ENCODE data around the gene MTARC1.

MTARC1 gene

DNA sequence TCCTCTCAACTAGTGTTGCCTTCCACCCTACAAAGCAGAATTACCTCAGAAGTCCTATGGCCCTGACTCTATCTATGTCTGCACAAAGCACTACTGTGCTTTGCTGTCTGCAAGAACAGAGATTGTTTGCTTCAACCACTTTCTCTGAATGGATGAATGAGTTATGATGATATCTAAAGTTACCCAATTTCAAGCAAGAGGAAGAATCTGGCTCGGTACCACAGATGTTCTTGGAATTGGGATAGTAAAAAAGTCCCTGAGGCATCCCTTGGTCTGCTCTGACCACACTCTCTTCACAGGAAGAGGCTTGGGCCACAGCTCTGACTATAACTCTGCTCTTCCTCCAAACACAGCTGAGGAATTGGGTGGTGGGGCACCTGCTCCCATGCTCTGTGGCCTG, 31.2 kb downstream of the MTARC1 start:
- H3K36me3 ChIP-seq = peaks cover 18% of the 10 kb centered on the region
- TF ChIP-seq, protein P1, sequence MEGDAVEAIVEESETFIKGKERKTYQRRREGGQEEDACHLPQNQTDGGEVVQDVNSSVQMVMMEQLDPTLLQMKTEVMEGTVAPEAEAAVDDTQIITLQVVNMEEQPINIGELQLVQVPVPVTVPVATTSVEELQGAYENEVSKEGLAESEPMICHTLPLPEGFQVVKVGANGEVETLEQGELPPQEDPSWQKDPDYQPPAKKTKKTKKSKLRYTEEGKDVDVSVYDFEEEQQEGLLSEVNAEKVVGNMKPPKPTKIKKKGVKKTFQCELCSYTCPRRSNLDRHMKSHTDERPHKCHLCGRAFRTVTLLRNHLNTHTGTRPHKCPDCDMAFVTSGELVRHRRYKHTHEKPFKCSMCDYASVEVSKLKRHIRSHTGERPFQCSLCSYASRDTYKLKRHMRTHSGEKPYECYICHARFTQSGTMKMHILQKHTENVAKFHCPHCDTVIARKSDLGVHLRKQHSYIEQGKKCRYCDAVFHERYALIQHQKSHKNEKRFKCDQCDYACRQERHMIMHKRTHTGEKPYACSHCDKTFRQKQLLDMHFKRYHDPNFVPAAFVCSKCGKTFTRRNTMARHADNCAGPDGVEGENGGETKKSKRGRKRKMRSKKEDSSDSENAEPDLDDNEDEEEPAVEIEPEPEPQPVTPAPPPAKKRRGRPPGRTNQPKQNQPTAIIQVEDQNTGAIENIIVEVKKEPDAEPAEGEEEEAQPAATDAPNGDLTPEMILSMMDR (IDR thresholded peaks at IDR 0.05; ENCODE audit: low read depth, low read length) = no peak
- H3K4me3 ChIP-seq (ENCODE audit: low read depth, low read length) = no peak overlapping the region
- DNase-seq = no peak
- no peak overlapping the region for H3K27ac ChIP-seq
- no peaks in the 10 kb centered on the region for H3K27me3 ChIP-seq (ENCODE audit: insufficient read depth, low read depth, severe bottlenecking)
- peaks cover 3% of the 10 kb centered on the region for H3K9me3 ChIP-seq (ENCODE audit: severe bottlenecking)

DNA sequence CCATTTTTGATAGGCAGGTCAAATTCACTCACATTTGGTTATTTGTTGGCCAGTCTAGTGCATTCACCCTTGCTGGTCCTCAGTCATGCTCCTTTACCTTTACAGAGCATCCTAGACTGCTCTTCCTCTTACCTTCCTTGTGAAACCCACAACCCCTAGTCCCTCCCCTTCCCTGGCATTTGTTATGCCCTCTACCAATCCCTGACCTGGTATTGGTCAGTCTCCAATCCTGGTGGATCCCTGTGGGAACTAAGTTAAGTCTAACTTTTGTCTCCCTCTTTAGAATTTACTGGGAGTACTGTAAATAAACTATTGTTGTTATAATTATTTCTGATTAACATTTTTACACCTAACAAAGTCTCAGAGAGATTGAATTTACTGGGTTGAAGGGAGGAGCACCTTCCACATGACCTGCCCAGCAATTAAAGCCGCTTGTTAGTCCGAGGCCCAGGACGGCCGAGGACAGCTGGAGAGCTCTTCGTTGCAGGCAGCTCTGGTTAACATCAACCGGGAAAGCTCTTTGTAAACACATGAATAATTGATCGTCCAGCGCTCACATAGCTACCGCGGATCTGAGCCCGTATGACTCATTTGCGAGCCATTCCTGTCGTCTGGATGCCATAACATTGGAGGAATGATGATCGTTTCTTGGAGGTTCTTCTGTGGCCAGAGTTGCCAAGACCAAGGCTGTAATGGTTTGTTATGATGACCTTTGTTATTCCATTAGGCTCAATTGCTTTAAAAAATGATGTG, 31.9 kb downstream of the MTARC1 start:
- Histone ChIP-seq H3K4me3 (ENCODE audit: low read depth, low read length) (no peak overlapping the region), H3K9me3 (ENCODE audit: severe bottlenecking) (peaks cover 3% of the 10 kb centered on the region), H3K27ac (no peak overlapping the region), H3K27me3 (ENCODE audit: insufficient read depth, low read depth, severe bottlenecking) (no peaks in the 10 kb centered on the region), H3K36me3 (peaks cover 11% of the 10 kb centered on the region)
- TF ChIP-seq, protein P1 (IDR thresholded peaks at IDR 0.05; ENCODE audit: low read depth, low read length) = no peak
- no peak for DNase-seq

DNA sequence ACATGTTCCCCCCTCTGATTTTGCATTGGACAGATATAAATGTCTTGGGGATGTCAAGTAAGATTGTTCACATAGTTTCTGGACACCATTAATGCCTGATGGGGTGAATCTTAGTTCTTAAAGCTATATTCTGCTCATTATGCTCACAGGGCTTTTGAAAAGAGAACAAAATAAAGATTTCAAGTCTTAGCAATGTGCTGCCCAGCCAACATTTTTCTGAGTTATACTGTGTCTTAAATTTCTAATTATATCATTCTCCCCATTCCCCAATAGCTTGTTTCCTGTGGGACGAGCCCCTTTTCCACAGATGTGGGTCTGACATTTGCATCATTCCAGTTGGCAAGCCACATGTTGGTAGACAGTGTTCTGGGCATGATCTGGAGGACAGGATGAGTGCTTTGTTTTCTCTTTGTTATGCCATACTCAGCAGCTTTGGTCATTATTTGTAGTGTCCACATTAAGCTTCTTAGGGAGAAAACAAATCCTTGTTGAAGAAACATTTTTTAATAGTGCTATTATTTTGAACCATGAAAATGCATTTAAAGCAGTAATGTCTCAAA, 32.8 kb downstream of the MTARC1 start:
- no peak overlapping the region for H3K27ac ChIP-seq
- no peak for DNase-seq
- no peaks in the 10 kb centered on the region for H3K27me3 ChIP-seq (ENCODE audit: insufficient read depth, low read depth, severe bottlenecking)
- TF ChIP-seq, protein P1 (IDR thresholded peaks at IDR 0.05; ENCODE audit: low read depth, low read length) = no peak
- H3K36me3 ChIP-seq = peaks cover 4% of the 10 kb centered on the region; the same call in 1 of the 2 replicates
- H3K9me3 ChIP-seq (ENCODE audit: severe bottlenecking) = peaks cover 3% of the 10 kb centered on the region
- no peak overlapping the region for H3K4me3 ChIP-seq (ENCODE audit: low read depth, low read length)

DNA sequence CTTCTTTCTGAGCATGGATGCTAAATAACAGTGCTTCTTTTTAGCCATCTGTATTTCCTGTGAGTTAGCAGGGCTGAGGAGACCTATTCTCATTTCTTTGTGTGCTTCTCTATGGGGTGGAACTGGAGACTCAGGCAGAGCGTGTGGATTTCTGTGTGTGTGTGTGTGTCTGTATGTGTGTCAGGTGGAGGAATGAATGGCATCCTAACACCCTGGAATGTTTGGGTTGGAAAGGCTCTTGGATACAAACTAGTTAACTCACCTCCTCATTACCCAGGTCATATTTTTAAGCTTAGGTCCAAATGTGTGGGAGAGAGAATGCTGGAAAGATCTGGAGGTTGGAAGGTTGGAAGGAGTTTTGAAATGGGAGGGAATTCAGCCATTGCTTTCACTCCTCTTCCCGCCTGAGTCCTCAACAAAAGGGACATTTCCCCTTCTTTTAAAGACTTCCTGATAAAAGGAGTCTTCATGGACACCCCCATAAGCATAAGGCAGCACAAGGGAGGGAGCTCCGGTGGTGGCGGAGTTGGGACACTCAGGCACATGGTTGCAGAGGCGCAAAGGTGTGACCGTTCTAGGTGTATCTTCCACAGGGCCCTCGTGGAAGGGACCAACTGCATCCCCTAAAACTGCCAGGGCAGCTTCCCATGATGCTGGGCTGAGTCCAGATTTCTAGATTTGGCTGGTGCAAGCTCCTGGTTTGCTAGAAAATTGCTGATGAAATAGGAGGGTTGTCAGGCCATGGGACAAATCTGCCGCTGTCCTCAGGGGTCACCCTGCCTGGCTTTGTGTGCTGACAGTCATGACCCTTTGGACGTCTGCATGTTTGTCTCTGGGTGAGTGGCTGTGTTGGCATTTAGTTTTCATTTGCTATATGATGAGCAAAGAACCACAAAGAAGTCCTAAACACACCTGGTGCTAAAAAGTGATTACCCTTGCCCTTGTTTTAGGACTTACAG, 37.6 kb downstream of the MTARC1 start:
- Histone ChIP-seq H3K27ac (no peak overlapping the region), H3K36me3 (no peaks in the 10 kb centered on the region), H3K9me3 (ENCODE audit: severe bottlenecking) (peaks cover 3% of the 10 kb centered on the region), H3K4me3 (ENCODE audit: low read depth, low read length) (no peak overlapping the region), H3K27me3 (ENCODE audit: insufficient read depth, low read depth, severe bottlenecking) (no peaks in the 10 kb centered on the region)
- no peak for DNase-seq
- TF ChIP-seq, protein P1 (IDR thresholded peaks at IDR 0.05; ENCODE audit: low read depth, low read length) = no peak

DNA sequence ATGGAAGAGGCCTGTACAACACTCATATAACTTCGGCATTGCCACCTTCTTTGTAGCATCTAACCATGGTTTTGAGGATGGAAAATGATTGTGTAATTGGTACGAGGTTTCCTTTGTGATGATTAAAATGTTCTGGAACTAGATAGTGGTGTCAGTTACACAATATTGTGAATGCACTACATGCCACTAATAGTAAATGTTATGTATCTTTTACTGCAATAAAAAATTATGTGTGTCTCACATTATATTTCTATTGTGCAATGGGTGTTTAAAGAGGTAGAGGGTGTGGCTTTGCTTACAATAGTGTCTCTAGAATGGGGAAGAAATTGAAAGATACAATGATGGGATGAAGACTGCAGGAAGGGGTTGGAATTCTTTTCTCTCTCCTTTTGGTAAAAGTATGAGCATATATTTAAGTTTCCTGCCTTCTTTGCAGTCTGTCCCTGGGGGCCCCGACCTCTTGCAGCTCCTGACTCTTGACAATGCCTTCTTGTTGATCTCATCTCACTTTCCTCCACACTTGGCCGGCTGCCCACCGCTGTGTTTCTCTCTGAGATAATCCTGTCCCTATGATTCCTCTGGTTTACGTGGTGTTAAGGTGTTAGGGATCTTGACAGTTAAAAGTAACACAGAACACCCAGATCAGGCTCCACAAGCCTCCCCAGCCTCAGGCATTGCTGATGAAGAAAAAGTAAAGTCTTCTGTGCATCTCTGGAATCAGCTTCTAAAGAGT, 39.3 kb downstream of the MTARC1 start:
- peak; percentile 31 for DNase-seq

More for the DNA sequence above, 39.3 kb downstream of the MTARC1 start:
- Histone ChIP-seq H3K27me3 (ENCODE audit: insufficient read depth, low read depth, severe bottlenecking) (no peaks in the 10 kb centered on the region), H3K9me3 (ENCODE audit: severe bottlenecking) (no peaks in the 10 kb centered on the region), H3K36me3 (no peaks in the 10 kb centered on the region), H3K4me3 (ENCODE audit: low read depth, low read length) (no peak overlapping the region), H3K27ac (no peak overlapping the region)
- TF ChIP-seq, protein P1 (IDR thresholded peaks at IDR 0.05; ENCODE audit: low read depth, low read length) = no peak

Data from WERI-Rb-1 (cell line).